ENCODE measurements around the gene WWP2.

DNA sequence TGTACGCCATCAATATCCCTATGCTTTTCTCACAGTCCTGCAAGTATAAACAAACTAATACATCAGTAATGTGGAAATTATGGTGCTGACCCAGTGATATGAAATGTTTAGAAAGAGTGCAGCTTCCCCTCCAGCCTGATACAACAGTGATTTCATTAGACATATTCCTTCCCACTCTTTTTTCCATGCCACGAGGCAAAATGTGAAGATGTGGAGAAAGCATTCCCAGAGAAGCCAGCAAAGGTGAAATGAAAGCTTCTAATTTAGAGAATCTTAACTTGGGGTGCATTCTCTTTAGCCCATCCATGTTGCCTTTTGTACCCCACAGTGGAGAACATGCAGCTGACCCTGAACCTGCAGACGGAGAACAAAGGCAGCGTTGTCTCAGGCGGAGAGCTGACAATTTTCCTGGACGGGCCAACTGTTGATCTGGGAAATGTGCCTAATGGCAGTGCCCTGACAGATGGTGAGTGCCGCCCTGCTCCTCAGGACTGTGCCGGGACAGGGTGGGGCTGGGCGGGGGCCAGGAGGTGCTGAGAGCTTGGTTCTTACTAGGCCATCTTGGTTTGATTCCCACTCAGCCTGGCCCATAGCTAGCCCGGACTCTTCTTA is 77.8 kb downstream of the WWP2 start:
- TF ChIP-seq, protein P1, sequence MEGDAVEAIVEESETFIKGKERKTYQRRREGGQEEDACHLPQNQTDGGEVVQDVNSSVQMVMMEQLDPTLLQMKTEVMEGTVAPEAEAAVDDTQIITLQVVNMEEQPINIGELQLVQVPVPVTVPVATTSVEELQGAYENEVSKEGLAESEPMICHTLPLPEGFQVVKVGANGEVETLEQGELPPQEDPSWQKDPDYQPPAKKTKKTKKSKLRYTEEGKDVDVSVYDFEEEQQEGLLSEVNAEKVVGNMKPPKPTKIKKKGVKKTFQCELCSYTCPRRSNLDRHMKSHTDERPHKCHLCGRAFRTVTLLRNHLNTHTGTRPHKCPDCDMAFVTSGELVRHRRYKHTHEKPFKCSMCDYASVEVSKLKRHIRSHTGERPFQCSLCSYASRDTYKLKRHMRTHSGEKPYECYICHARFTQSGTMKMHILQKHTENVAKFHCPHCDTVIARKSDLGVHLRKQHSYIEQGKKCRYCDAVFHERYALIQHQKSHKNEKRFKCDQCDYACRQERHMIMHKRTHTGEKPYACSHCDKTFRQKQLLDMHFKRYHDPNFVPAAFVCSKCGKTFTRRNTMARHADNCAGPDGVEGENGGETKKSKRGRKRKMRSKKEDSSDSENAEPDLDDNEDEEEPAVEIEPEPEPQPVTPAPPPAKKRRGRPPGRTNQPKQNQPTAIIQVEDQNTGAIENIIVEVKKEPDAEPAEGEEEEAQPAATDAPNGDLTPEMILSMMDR (IDR thresholded peaks at IDR 0.05) = no peak
- TF ChIP-seq POLR2A (IDR thresholded peaks at IDR 0.05) = no peak

Data from body of pancreas (tissue), 4 donors.